ENCODE data around the gene NDUFC2.

Gene NDUFC2

DNA sequence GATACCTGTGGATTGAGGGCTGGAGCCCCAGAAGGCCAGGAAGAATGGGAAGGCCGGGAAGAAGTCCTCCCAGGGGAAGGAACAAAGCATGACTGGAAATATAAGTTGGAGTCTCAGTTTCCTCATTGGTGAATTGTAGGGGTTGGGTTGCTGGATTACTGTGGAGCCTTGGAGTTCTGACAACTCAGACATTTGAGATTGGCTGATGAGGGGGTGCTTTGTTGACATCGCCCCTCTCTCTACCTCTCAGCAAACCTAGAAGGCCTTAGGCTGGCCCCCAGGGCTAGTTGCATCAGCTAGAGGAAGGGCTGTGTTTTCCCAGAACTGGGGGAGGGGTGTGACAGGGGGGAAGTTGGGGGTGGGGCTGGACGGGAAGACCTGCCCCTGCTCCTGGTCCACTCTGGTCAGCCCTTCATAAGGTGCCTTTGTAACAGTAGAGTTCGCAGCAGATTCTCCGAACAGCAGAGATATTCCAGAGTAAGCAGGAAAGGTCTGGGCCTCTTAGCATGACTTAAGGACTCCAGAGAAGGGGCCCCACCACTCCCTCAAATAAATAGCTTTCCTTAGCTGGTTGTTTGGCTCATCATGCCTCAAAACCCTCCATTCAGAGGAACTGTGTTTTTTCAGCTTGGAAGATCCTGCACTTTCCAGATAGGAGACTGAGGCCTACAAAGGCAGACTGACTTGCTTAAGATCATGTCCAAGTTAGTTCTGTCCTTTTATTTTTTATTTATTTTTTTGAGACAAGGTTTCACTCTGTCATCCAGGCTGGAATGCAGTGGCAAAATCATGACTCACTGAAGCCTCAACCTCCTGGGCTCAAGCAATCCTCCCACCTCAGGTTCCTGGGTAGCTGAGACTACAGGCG, 28.5 kb downstream of the NDUFC2 start:
- Histone ChIP-seq H3K27ac (ENCODE audit: low read depth, low read length, poor library complexity, severe bottlenecking) (no peak overlapping the region), H3K9me2 (ENCODE audit: low read depth, low read length) (no peaks in the 10 kb centered on the region), H3K9me3 (ENCODE audit: low read length) (no peaks in the 10 kb centered on the region), H3F3A (ENCODE audit: insufficient read depth, low read length) (no peaks in the 10 kb centered on the region), H3K36me3 (ENCODE audit: insufficient read depth, low read length) (no peaks in the 10 kb centered on the region), H3K4me3 (ENCODE audit: low read depth, low read length, poor library complexity, severe bottlenecking) (no peak overlapping the region), H3K4me2 (ENCODE audit: low read length) (no peak overlapping the region), H3K79me2 (ENCODE audit: insufficient read depth, low read length) (no peaks in the 10 kb centered on the region), H2AFZ (ENCODE audit: low read length) (no peak overlapping the region), H3K27me3 (ENCODE audit: insufficient read depth, low read length) (no peaks in the 10 kb centered on the region), H3K9ac (ENCODE audit: low read length) (no peak overlapping the region), H4K20me1 (ENCODE audit: insufficient read depth, low read length) (no peaks in the 10 kb centered on the region), H3K4me1 (ENCODE audit: insufficient read depth, low read length, severe bottlenecking) (no peaks in the 10 kb centered on the region)
- TF ChIP-seq CTCF (IDR thresholded peaks at IDR 0.05; ENCODE audit: low read length) = no peak
- TF ChIP-seq EZH2 (IDR thresholded peaks at IDR 0.05; ENCODE audit: borderline replicate concordance, low read length) = no peak

DNA sequence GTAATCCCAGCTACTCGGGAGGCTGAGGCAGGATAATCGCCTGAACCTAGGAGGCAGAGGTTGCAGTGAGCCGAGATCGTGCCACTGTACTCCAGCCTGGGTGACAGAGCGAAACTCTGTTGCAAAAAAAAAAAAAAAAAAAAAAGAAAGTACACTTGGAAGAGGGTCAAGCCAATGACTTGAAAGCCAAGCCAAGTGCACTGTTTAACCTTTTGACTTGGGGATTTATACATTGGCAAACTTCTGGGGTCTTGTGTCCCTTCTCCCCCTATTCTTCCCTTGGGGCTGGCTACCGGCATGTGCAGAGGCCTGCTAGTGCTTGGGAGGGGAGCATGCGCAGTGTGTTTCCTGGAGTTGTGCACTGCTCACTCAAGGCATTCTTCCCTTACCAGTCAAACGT, 30.3 kb downstream of the NDUFC2 start:
- Histone ChIP-seq H2AFZ (ENCODE audit: low read length) (no peak overlapping the region), H4K20me1 (ENCODE audit: insufficient read depth, low read length) (no peaks in the 10 kb centered on the region), H3K9me3 (ENCODE audit: low read length) (no peaks in the 10 kb centered on the region), H3K4me3 (ENCODE audit: low read depth, low read length, poor library complexity, severe bottlenecking) (no peak overlapping the region), H3K4me2 (ENCODE audit: low read length) (no peak overlapping the region), H3K4me1 (ENCODE audit: insufficient read depth, low read length, severe bottlenecking) (peaks cover 5% of the 10 kb centered on the region), H3K9me2 (ENCODE audit: low read depth, low read length) (no peaks in the 10 kb centered on the region), H3K27ac (ENCODE audit: low read depth, low read length, poor library complexity, severe bottlenecking) (no peak overlapping the region), H3F3A (ENCODE audit: insufficient read depth, low read length) (no peaks in the 10 kb centered on the region), H3K36me3 (ENCODE audit: insufficient read depth, low read length) (no peaks in the 10 kb centered on the region), H3K27me3 (ENCODE audit: insufficient read depth, low read length) (no peaks in the 10 kb centered on the region), H3K79me2 (ENCODE audit: insufficient read depth, low read length) (no peaks in the 10 kb centered on the region), H3K9ac (ENCODE audit: low read length) (no peak overlapping the region)
- TF ChIP-seq CTCF (IDR thresholded peaks at IDR 0.05; ENCODE audit: low read length) (no peak), EZH2 (IDR thresholded peaks at IDR 0.05; ENCODE audit: borderline replicate concordance, low read length) (no peak)

GRCh38 chr11:78048561-78048960, 31.1 kb downstream of the NDUFC2 start:
- Histone ChIP-seq H3K4me2 (ENCODE audit: low read length) (no peak overlapping the region), H2AFZ (ENCODE audit: low read length) (peak overlapping the region; percentile 40; the same call in 1 of the 2 replicates), H3K4me3 (ENCODE audit: low read depth, low read length, poor library complexity, severe bottlenecking) (no peak overlapping the region), H3K79me2 (ENCODE audit: insufficient read depth, low read length) (no peaks in the 10 kb centered on the region), H3K36me3 (ENCODE audit: insufficient read depth, low read length) (no peaks in the 10 kb centered on the region), H3K4me1 (ENCODE audit: insufficient read depth, low read length, severe bottlenecking) (peaks cover 5% of the 10 kb centered on the region), H3K27me3 (ENCODE audit: insufficient read depth, low read length) (no peaks in the 10 kb centered on the region), H3K27ac (ENCODE audit: low read depth, low read length, poor library complexity, severe bottlenecking) (no peak overlapping the region), H4K20me1 (ENCODE audit: insufficient read depth, low read length) (no peaks in the 10 kb centered on the region), H3K9me2 (ENCODE audit: low read depth, low read length) (no peaks in the 10 kb centered on the region), H3K9me3 (ENCODE audit: low read length) (no peaks in the 10 kb centered on the region), H3F3A (ENCODE audit: insufficient read depth, low read length) (no peaks in the 10 kb centered on the region), H3K9ac (ENCODE audit: low read length) (no peak overlapping the region)
- TF ChIP-seq EZH2 (IDR thresholded peaks at IDR 0.05; ENCODE audit: borderline replicate concordance, low read length) (no peak), CTCF (IDR thresholded peaks at IDR 0.05; ENCODE audit: low read length) (no peak)
